CD14-positive monocyte (primary cell): ENCODE results near the gene RPS6KA2. TPM values are rescaled to one million over a fixed set of nuclear protein-coding genes. Genes with fewer than 3 reads are reported as not detected.

Experiments used
- DNase-seq, 3 donors: peaks; one replicate each; pipeline ENCODE4 v3.0.0-alpha.2; 2011 to 2022
- H2AFZ ChIP-seq: 2 replicates; pipeline ENCODE4 v1.6.0; 2012; ENCODE audit warnings: mild to moderate bottlenecking, low read depth, low read length, inconsistent platforms; ENCODE audit not compliant: insufficient read depth, poor library complexity, severe bottlenecking
- H3K27ac ChIP-seq, 2 donors: 1 replicate in 1 of 2; 2 replicates in 1 of 2; pipeline ENCODE4 v1.5.1; 2012 to 2013; ENCODE audit warnings: low read length in 2 of 2, control low read depth in 1 of 2, inconsistent platforms in 1 of 2, low read depth in 1 of 2, mild to moderate bottlenecking in 1 of 2
- H3K27me3 ChIP-seq, 2 donors: one replicate each; pipeline versions ENCODE4 v1.6.0 to v1.6.1; 2011 to 2013; ENCODE audit warnings: low read length in 2 of 2; ENCODE audit not compliant: control insufficient read depth in 2 of 2, insufficient read depth in 2 of 2
- H3K36me3 ChIP-seq, 2 donors: replicated peaks in 1 of 2; 1 replicate in 1 of 2; 2 replicates in 1 of 2; pipeline versions ENCODE4 v1.5.1 to v1.6.1; 2012 to 2013; ENCODE audit warnings: low read length in 2 of 2, control low read depth in 1 of 2, inconsistent platforms in 1 of 2, mild to moderate bottlenecking in 1 of 2; ENCODE audit not compliant: insufficient read depth in 2 of 2, control insufficient read depth in 1 of 2
- H3K4me1 ChIP-seq, 2 donors: 1 replicate in 1 of 2; 2 replicates in 1 of 2; pipeline versions ENCODE4 v1.5.1 to v1.6.1; 2012 to 2013; ENCODE audit warnings: low read length in 2 of 2, control low read depth in 1 of 2, inconsistent platforms in 1 of 2, mild to moderate bottlenecking in 1 of 2, moderate library complexity in 1 of 2; ENCODE audit not compliant: insufficient read depth in 2 of 2, control insufficient read depth in 1 of 2
- H3K4me2 ChIP-seq: replicated peaks from 2 replicates; pipeline ENCODE3; 2012; ENCODE audit warnings: low read length, moderate library complexity, mild to moderate bottlenecking; ENCODE audit not compliant: poor library complexity, severe bottlenecking; ENCODE audit errors: extremely low read depth
- H3K4me3 ChIP-seq, 3 experiments: fragments of 200-600 bp in 1 of 3; sonication (generic) in 1 of 3; replicated peaks in 1 of 3; 1 replicate in 2 of 3; 2 replicates in 1 of 3; pipeline ENCODE4 v1.5.1; 2011 to 2013; ENCODE audit warnings: low read length in 3 of 3, mild to moderate bottlenecking in 3 of 3, control low read depth in 2 of 3, low read depth in 2 of 3, inconsistent platforms in 1 of 3, moderate library complexity in 1 of 3
- H3K79me2 ChIP-seq: 2 replicates; pipeline ENCODE4 v1.6.0; 2012; ENCODE audit warnings: mild to moderate bottlenecking, control low read depth, inconsistent platforms, low read length, moderate library complexity; ENCODE audit not compliant: insufficient read depth
- H3K9ac ChIP-seq: 2 replicates; pipeline ENCODE4 v1.6.0; 2017; ENCODE audit warnings: low read length, mild to moderate bottlenecking; ENCODE audit not compliant: insufficient read depth, poor library complexity, severe bottlenecking
- H3K9me3 ChIP-seq, 2 donors: replicated peaks in 1 of 2; 1 replicate in 1 of 2; 2 replicates in 1 of 2; pipeline versions ENCODE4 v1.5.1 to v1.6.1; 2012 to 2013; ENCODE audit warnings: low read length in 2 of 2, control low read depth in 1 of 2; ENCODE audit not compliant: control insufficient read depth in 1 of 2, insufficient read depth in 1 of 2
- H4K20me1 ChIP-seq: 2 replicates; pipeline ENCODE4 v1.6.0; 2012; ENCODE audit warnings: mild to moderate bottlenecking, low read length, control low read depth, moderate library complexity; ENCODE audit not compliant: insufficient read depth
- H3K27ac Mint-ChIP-seq, 7 donors: one replicate each; pipeline ENCODE4 v1.8.0; 2020; ENCODE audit warnings: mild to moderate bottlenecking in 7 of 7, mixed read lengths in 7 of 7, moderate library complexity in 6 of 7, inconsistent platforms in 2 of 7
- H3K27me3 Mint-ChIP-seq, 3 donors: one replicate each; pipeline ENCODE4 v1.8.0; 2021 to 2022; ENCODE audit warnings: low read depth in 3 of 3, mild to moderate bottlenecking in 3 of 3, mixed read lengths in 3 of 3, moderate library complexity in 3 of 3, inconsistent platforms in 1 of 3
- H3K36me3 Mint-ChIP-seq, 2 donors: one replicate each; pipeline ENCODE4 v1.8.0; 2020; ENCODE audit warnings: mixed read lengths in 2 of 2, inconsistent platforms in 1 of 2, mild to moderate bottlenecking in 1 of 2
- H3K4me1 Mint-ChIP-seq: one replicate; pipeline ENCODE4 v1.8.0; 2020; ENCODE audit warnings: mild to moderate bottlenecking, mixed read lengths
- H3K4me3 Mint-ChIP-seq, 2 donors: one replicate each; pipeline ENCODE4 v1.8.0; 2020; ENCODE audit warnings: mild to moderate bottlenecking in 2 of 2, mixed read lengths in 2 of 2, moderate library complexity in 1 of 2
- H3K9me3 Mint-ChIP-seq, 7 donors: one replicate each; pipeline ENCODE4 v1.8.0; 2020 to 2022; ENCODE audit warnings: mixed read lengths in 7 of 7, mild to moderate bottlenecking in 6 of 7, moderate library complexity in 6 of 7, inconsistent platforms in 2 of 7
- CTCF ChIP-seq: fragments of 200-600 bp; IDR thresholded peaks from one replicate; pipeline ENCODE4 v1.8.0; 2022; ENCODE audit warnings: antibody characterized with exemption, mild to moderate bottlenecking
- WGBS: methylation state at CpG from one replicate; pipeline ENCODE4 v1.1.5; 2013; ENCODE audit warnings: missing lambda C conversion rate; ENCODE audit not compliant: insufficient coverage; 5-methylcytosine and 5-hydroxymethylcytosine counted together
- intact Hi-C, 2 donors: fragments of 100-400 bp; cut with micrococcal nuclease; formaldehyde crosslinking; loops; one replicate each; pipeline versions ENCODE4 v1.15.0 to v1.15.1; 2023
- polyA plus RNA-seq, 3 donors: library from polyadenylated mRNA; depleted of rRNA in 1 of 3; unstranded in 2 of 3; stranded (reverse) in 1 of 3; fragments of 300-500 nt in 2 of 3; fragments of >200 nt in 1 of 3; fragmentation: Illumina TruSeq in 2 of 3; gene quantifications; 1 replicate in 2 of 3; 2 replicates in 1 of 3; pipeline ENCODE4 v1.2.3, GENCODE V29; 2012 to 2021

The RPS6KA2 gene
- polyA plus RNA-seq, 3 donors, result 1.4 to 3.1 (median 1.9) TPM

- H3K27ac Mint-ChIP-seq, result no peak overlapping the region
These were observed 21.3 kb downstream of the RPS6KA2 start for GRCh38 chr6:166605752-166606151.

GRCh38 chr6:166604911-166605310 lies 22.1 kb downstream of the RPS6KA2 start:
- Histone ChIP-seq H2AFZ (no peak overlapping the region), H3K79me2 (no peaks in the 10 kb centered on the region), H3K9ac (no peak overlapping the region), H3K4me1 (peaks cover under 1 to 1% of the 10 kb centered on the region in 2 donors), H3K4me2 (no peak overlapping the region), H3K27ac (no peak overlapping the region), H3K9me3 (no peaks in the 10 kb centered on the region), H3K36me3 (no peaks in the 10 kb centered on the region), H3K27me3 (no peaks in the 10 kb centered on the region), H3K4me3 (no peak overlapping the region), H4K20me1 (no peaks in the 10 kb centered on the region)
- Mint-ChIP-seq H3K9me3 (peaks cover 0 to 2% (median 0%) of the 10 kb centered on the region in 7 donors), H3K36me3 (no peaks in the 10 kb centered on the region), H3K27ac (no peak overlapping the region), H3K4me1 (peaks cover 4% of the 10 kb centered on the region), H3K27me3 (peaks cover 0 to 3% (median 2%) of the 10 kb centered on the region in 3 donors), H3K4me3 (no peak overlapping the region)
- 92% methylated on average over 4 of the region's 6 CpGs for WGBS
- TF ChIP-seq CTCF, result no peak
- intact Hi-C loops, result no loop called here
- DNase-seq, result no peak

More at GRCh38 chr6:166605752-166606151, 21.3 kb downstream of the RPS6KA2 start:
- Histone ChIP-seq H3K36me3 (no peaks in the 10 kb centered on the region), H3K9ac (no peak overlapping the region), H3K27me3 (no peaks in the 10 kb centered on the region), H4K20me1 (no peaks in the 10 kb centered on the region), H2AFZ (no peak overlapping the region), H3K4me2 (no peak overlapping the region), H3K27ac (no peak overlapping the region), H3K4me1 (no peaks in the 10 kb centered on the region), H3K79me2 (no peaks in the 10 kb centered on the region), H3K4me3 (no peak overlapping the region), H3K9me3 (no peaks in the 10 kb centered on the region)
- peaks cover 0 to 3% (median 0%) of the 10 kb centered on the region in 3 donors for H3K27me3 Mint-ChIP-seq
- peaks cover 3% of the 10 kb centered on the region for H3K4me1 Mint-ChIP-seq
- 97% methylated on average over 6 of the region's 6 CpGs for WGBS
- TF ChIP-seq CTCF, result no peak
- DNase-seq, result no peak
- H3K36me3 Mint-ChIP-seq, result no peaks in the 10 kb centered on the region
- H3K9me3 Mint-ChIP-seq, result peaks cover 0 to 2% (median 0%) of the 10 kb centered on the region in 7 donors
- no peak overlapping the region for H3K4me3 Mint-ChIP-seq
- intact Hi-C loops, result no loop called here
